Liver (tissue), 9 donors: ENCODE measurements around the gene CFAP299. TPM values are rescaled to one million over a fixed set of nuclear protein-coding genes. Genes with fewer than 3 reads are reported as not detected.

Experiments
- DNase-seq: peaks from one replicate; pipeline ENCODE4 v3.0.0-alpha.2; 2017; ENCODE audit warnings: low spot score
- H3K27ac ChIP-seq, 2 donors: one replicate each; pipeline ENCODE4 v1.7.0; 2013; ENCODE audit warnings: inconsistent platforms in 2 of 2, low read length in 2 of 2, control low read depth in 1 of 2, low read depth in 1 of 2, mild to moderate bottlenecking in 1 of 2
- H3K27me3 ChIP-seq, 4 donors: one replicate each; pipeline versions ENCODE4 v1.6.1 to v1.7.0; 2013; ENCODE audit warnings: low read length in 3 of 4, inconsistent platforms in 1 of 4, mild to moderate bottlenecking in 1 of 4, moderate library complexity in 1 of 4; ENCODE audit not compliant: control insufficient read depth in 4 of 4, insufficient read depth in 4 of 4
- H3K36me3 ChIP-seq, 4 donors: one replicate each; pipeline versions ENCODE4 v1.6.1 to v1.7.0; 2013; ENCODE audit warnings: low read length in 3 of 4, mild to moderate bottlenecking in 3 of 4, low read depth in 1 of 4, moderate library complexity in 1 of 4; ENCODE audit not compliant: control insufficient read depth in 4 of 4, insufficient read depth in 3 of 4
- H3K4me1 ChIP-seq, 4 donors: one replicate each; pipeline versions ENCODE4 v1.6.1 to v1.7.0; 2013; ENCODE audit warnings: low read length in 3 of 4, mild to moderate bottlenecking in 3 of 4, moderate library complexity in 1 of 4; ENCODE audit not compliant: control insufficient read depth in 4 of 4, insufficient read depth in 4 of 4
- H3K4me3 ChIP-seq, 3 donors: one replicate each; pipeline versions ENCODE4 v1.6.1 to v1.7.0; 2013; ENCODE audit warnings: low read length in 3 of 3, control low read depth in 1 of 3, low read depth in 1 of 3, mild to moderate bottlenecking in 1 of 3
- H3K9ac ChIP-seq, 2 donors: one replicate each; pipeline ENCODE4 v1.7.0; 2013; ENCODE audit warnings: low read length in 2 of 2, mild to moderate bottlenecking in 2 of 2, moderate library complexity in 2 of 2, control low read depth in 1 of 2, low read depth in 1 of 2
- H3K9me3 ChIP-seq, 4 donors: one replicate each; pipeline versions ENCODE4 v1.6.1 to v1.7.0; 2013; ENCODE audit warnings: low read length in 3 of 4; ENCODE audit not compliant: control insufficient read depth in 4 of 4
- ATF3 ChIP-seq: IDR thresholded peaks from 2 replicates; pipeline ENCODE4 v1.6.1; 2016; ENCODE audit warnings: antibody characterized with exemption
- CTCF ChIP-seq: fragments of 150-350 bp; IDR thresholded peaks from 2 replicates; pipeline ENCODE4 v1.5.1; 2017; ENCODE audit warnings: improper control_type of control experiment, low read depth, low read length; ENCODE audit not compliant: missing input control
- EGR1 ChIP-seq, 2 donors: IDR thresholded peaks; 2 replicates each; pipeline ENCODE4 v1.6.1; 2016 to 2018; ENCODE audit warnings: antibody characterized with exemption in 2 of 2, low read depth in 2 of 2
- FOXA1 ChIP-seq: IDR thresholded peaks from 2 replicates; pipeline ENCODE4 v1.6.1; 2016; ENCODE audit warnings: antibody characterized with exemption
- FOXA2 ChIP-seq: IDR thresholded peaks from 2 replicates; pipeline ENCODE4 v1.6.1; 2016; ENCODE audit warnings: antibody characterized with exemption
- GABPA ChIP-seq, 2 donors: IDR thresholded peaks in 1 of 2; conservative IDR thresholded peaks in 1 of 2; 2 replicates each; pipeline ENCODE4 v1.6.1; 2016; ENCODE audit warnings: antibody characterized with exemption in 2 of 2, mild to moderate bottlenecking in 1 of 2, moderate library complexity in 1 of 2
- HNF4G ChIP-seq: IDR thresholded peaks from 2 replicates; pipeline ENCODE4 v1.6.1; 2016; ENCODE audit warnings: antibody characterized with exemption
- JUND ChIP-seq, 2 donors: IDR thresholded peaks; 2 replicates each; pipeline ENCODE4 v1.6.1; 2016; ENCODE audit warnings: antibody characterized with exemption in 2 of 2
- MAX ChIP-seq: IDR thresholded peaks from 2 replicates; pipeline ENCODE4 v1.6.1; 2016; ENCODE audit warnings: antibody characterized with exemption
- NR2F2 ChIP-seq: IDR thresholded peaks from 2 replicates; pipeline ENCODE4 v1.6.1; 2016; ENCODE audit warnings: antibody characterized with exemption
- RAD21 ChIP-seq, 2 donors: IDR thresholded peaks; 2 replicates each; pipeline ENCODE4 v1.6.1; 2016; ENCODE audit warnings: antibody characterized with exemption in 2 of 2, mild to moderate bottlenecking in 2 of 2
- REST ChIP-seq: IDR thresholded peaks from 2 replicates; pipeline ENCODE4 v1.6.1; 2016; ENCODE audit warnings: antibody characterized with exemption, mild to moderate bottlenecking
- TAF1 ChIP-seq: conservative IDR thresholded peaks from 2 replicates; pipeline ENCODE4 v1.6.1; 2016; ENCODE audit warnings: antibody characterized with exemption, mild to moderate bottlenecking
- YY1 ChIP-seq: IDR thresholded peaks from 2 replicates; pipeline ENCODE4 v1.6.1; 2016; ENCODE audit warnings: antibody characterized with exemption, mild to moderate bottlenecking
- WGBS: extraction: QIAGEN DNeasy Blood & Tissue Kit; methylation state at CpG from one replicate; pipeline ENCODE4 v1.1.7; 2013; 5-methylcytosine and 5-hydroxymethylcytosine counted together
- polyA plus RNA-seq, 2 donors: library from polyadenylated mRNA; stranded (reverse) in 1 of 2; unstranded in 1 of 2; fragments of 200-250 nt in 1 of 2; fragments of >200 nt in 1 of 2; fragmentation: Nextera tagmentation in 1 of 2; extraction: Ambion mirVana in 1 of 2; gene quantifications; one replicate each; pipeline versions ENCODE4 v1.2.1 to v1.2.3, GENCODE V29; 2013 to 2015
- total RNA-seq, 2 donors: library from RNA; depleted of rRNA; stranded (reverse); fragments of >200 nt; gene quantifications; one replicate each; pipeline ENCODE4 v1.2.3, GENCODE V29; 2014
- TF ChIP-seq, protein P1 (sequence below): IDR thresholded peaks from 2 replicates; pipeline ENCODE4 v1.6.1; 2016; ENCODE audit warnings: antibody characterized with exemption
- donor health status: healthy.
- donor health status: healthy.
- donor health status: healthy.
- donor health status: healthy.
- donor health status: healthy.

CFAP299 gene
- total and polyA plus RNA-seq, 4 donors = not detected

DNA sequence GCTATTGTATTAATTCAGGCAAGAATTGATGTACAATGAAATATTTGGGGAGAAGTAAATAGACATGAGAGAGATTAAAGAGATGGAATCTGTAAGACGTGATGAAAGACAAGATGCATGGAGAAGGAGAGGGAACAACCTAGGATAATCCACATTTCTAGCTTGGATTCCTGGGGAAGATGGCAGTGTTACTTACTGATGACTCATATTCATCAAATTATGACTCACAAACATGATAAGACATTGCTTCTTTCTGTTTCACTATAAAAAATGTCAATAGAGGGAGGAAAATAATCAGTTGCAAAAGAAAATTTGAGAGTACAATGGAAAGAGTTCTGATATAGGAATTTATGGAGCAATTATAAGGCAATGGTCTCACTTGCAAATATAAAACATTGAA lies 590.9 kb downstream of the CFAP299 start:
- DNase-seq = no peak
- TF ChIP-seq NR2F2 (no peak), MAX (no peak), CTCF (no peak), YY1 (no peak), EGR1 (IDR thresholded peaks at IDR 0.05; ENCODE audit: low read depth in 2 of 2) (no peak)
- WGBS = 53% methylated on average over 1 of the region's 1 CpG
- Histone ChIP-seq H3K36me3 (no peaks in the 10 kb centered on the region), H3K27ac (no peak overlapping the region), H3K4me3 (no peak overlapping the region), H3K4me1 (no peaks in the 10 kb centered on the region), H3K9ac (no peak overlapping the region), H3K9me3 (no peaks in the 10 kb centered on the region), H3K27me3 (no peaks in the 10 kb centered on the region)

DNA sequence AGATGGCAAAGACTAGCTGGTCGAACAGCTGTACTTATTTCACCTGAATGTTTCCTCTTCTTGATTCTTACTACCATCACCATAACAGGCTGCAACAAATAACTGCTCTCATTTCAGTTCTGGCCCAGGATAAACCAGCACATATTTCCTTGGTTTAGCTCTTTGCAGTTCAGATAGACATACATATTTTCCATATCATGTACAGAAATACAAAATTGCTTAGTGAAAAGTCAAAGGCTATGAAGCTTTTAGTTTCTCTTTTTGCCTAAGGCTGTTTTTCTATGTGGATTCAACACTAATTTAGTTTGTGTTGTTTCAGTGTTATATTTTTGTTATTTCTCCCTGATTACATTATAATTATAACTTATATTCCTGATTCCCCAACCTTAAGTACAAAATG lies 591.4 kb downstream of the CFAP299 start:
- DNase-seq = no peak
- H3K9me3 ChIP-seq = no peaks in the 10 kb centered on the region
- WGBS = 46% methylated on average over 1 of the region's 1 CpG
- TF ChIP-seq GABPA (IDR thresholded peaks at IDR 0.05 in 1 of 2, conservative IDR thresholded peaks at IDR 0.05 in 1 of 2) (no peak), JUND (IDR thresholded peaks at IDR 0.05) (no peak), TAF1 (no peak), CTCF (no peak), FOXA2 (no peak), RAD21 (IDR thresholded peaks at IDR 0.05) (no peak), NR2F2 (no peak), MAX (no peak), FOXA1 (no peak), YY1 (no peak), HNF4G (no peak), REST (no peak), EGR1 (IDR thresholded peaks at IDR 0.05; ENCODE audit: low read depth in 2 of 2) (no peak), ATF3 (no peak)
- TF ChIP-seq, protein P1, sequence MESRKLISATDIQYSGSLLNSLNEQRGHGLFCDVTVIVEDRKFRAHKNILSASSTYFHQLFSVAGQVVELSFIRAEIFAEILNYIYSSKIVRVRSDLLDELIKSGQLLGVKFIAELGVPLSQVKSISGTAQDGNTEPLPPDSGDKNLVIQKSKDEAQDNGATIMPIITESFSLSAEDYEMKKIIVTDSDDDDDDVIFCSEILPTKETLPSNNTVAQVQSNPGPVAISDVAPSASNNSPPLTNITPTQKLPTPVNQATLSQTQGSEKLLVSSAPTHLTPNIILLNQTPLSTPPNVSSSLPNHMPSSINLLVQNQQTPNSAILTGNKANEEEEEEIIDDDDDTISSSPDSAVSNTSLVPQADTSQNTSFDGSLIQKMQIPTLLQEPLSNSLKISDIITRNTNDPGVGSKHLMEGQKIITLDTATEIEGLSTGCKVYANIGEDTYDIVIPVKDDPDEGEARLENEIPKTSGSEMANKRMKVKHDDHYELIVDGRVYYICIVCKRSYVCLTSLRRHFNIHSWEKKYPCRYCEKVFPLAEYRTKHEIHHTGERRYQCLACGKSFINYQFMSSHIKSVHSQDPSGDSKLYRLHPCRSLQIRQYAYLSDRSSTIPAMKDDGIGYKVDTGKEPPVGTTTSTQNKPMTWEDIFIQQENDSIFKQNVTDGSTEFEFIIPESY = no peak
- H3K9ac ChIP-seq = no peak overlapping the region
- H3K27me3 ChIP-seq = no peaks in the 10 kb centered on the region
- H3K27ac ChIP-seq = no peak overlapping the region
- no peaks in the 10 kb centered on the region for H3K4me1 ChIP-seq
- H3K4me3 ChIP-seq = no peak overlapping the region
- H3K36me3 ChIP-seq = no peaks in the 10 kb centered on the region
